ENCODE measurements around the gene GRAP.

GRAP gene

GRCh38 chr17:19016881-19017280 is 29.9 kb downstream of the GRAP start:
- H3K27me3 ChIP-seq = no peaks in the 10 kb centered on the region
- H3K9me3 ChIP-seq (replicated peaks in 1 of 11) = no peaks in the 10 kb centered on the region
- H3K4me3 ChIP-seq = no peak overlapping the region
- peaks cover 0 to 48% (median 31%) of the 10 kb centered on the region in 11 experiments; a peak in 16 of 22 replicates for H4K20me1 ChIP-seq
- no peak for TF ChIP-seq Cebpa-rat (IDR thresholded peaks at IDR 0.05)
- H3K4me1 ChIP-seq = peaks cover 5 to 24% (median 14%) of the 10 kb centered on the region in 10 experiments; a peak in 16 of 20 replicates
- H3K27ac ChIP-seq = no peak overlapping the region
- H3K36me3 ChIP-seq = peaks cover 9 to 19% (median 12%) of the 10 kb centered on the region in 11 experiments; a peak in 21 of 22 replicates
- H3K4me2 ChIP-seq = no peak overlapping the region
- 0 out of 22 replicates have a peak overlapping the region, but pooled peaks of 2 of the 11 experiments have one; percentile 2 to 8 for H3K9ac ChIP-seq

GRCh38 chr17:19016297-19016696 is 30.5 kb downstream of the GRAP start:
- Histone ChIP-seq H3K4me2 (no peak overlapping the region), H4K20me1 (peaks cover 0 to 42% (median 25%) of the 10 kb centered on the region in 11 experiments; a peak in 16 of 22 replicates), H3K4me3 (no peak overlapping the region), H3K27ac (no peak overlapping the region), H3K27me3 (no peaks in the 10 kb centered on the region), H3K9ac (0 out of 22 replicates have a peak overlapping the region, but pooled peaks of 1 of the 11 experiments have one; percentile 8), H3K36me3 (peaks cover 3 to 13% (median 6%) of the 10 kb centered on the region in 11 experiments; a peak in 20 of 22 replicates), H3K4me1 (peaks cover 5 to 30% (median 14%) of the 10 kb centered on the region in 10 experiments; a peak in 17 of 20 replicates), H3K9me3 (replicated peaks in 1 of 11) (no peaks in the 10 kb centered on the region)
- no peak for TF ChIP-seq Cebpa-rat (IDR thresholded peaks at IDR 0.05)

- H3K4me2 ChIP-seq = peak overlapping the region in 3 of 11 experiments; percentile 53 to 67 (median 53); a peak in 4 of 22 replicates
- peaks cover 6 to 38% (median 19%) of the 10 kb centered on the region in 10 experiments; a peak in 17 of 20 replicates for H3K4me1 ChIP-seq
- peaks cover 0 to 33% (median 16%) of the 10 kb centered on the region in 11 experiments; a peak in 13 of 22 replicates for H4K20me1 ChIP-seq
- no peak overlapping the region for H3K9ac ChIP-seq
- H3K36me3 ChIP-seq = peaks cover 0 to 4% (median 0%) of the 10 kb centered on the region in 11 experiments; a peak in 3 of 22 replicates
- no peaks in the 10 kb centered on the region for H3K9me3 ChIP-seq (replicated peaks in 1 of 11)
- no peak overlapping the region for H3K4me3 ChIP-seq
- no peak overlapping the region for H3K27ac ChIP-seq
- H3K27me3 ChIP-seq = no peaks in the 10 kb centered on the region
- TF ChIP-seq Cebpa-rat (IDR thresholded peaks at IDR 0.05) = no peak
Measured at GRCh38 chr17:19015428-19015827, 31.3 kb downstream of the GRAP start.

- H4K20me1 ChIP-seq = peaks cover 0 to 27% (median 15%) of the 10 kb centered on the region in 11 experiments; a peak in 12 of 22 replicates
- peak overlapping the region in 3 of 11 experiments; percentile 41 to 62 (median 54); a peak in 7 of 22 replicates for H3K4me2 ChIP-seq
- peaks cover 5 to 38% (median 16%) of the 10 kb centered on the region in 10 experiments; a peak in 16 of 20 replicates for H3K4me1 ChIP-seq
- H3K36me3 ChIP-seq = no peaks in the 10 kb centered on the region; a peak in 1 of 22 replicates
- H3K4me3 ChIP-seq = no peak overlapping the region
- H3K27me3 ChIP-seq = no peaks in the 10 kb centered on the region
- TF ChIP-seq Cebpa-rat (IDR thresholded peaks at IDR 0.05) = no peak
- H3K9ac ChIP-seq = no peak overlapping the region
- H3K9me3 ChIP-seq (replicated peaks in 1 of 11) = no peaks in the 10 kb centered on the region
- H3K27ac ChIP-seq = peak overlapping the region in 1 of 11 experiments; percentile 57; a peak in 3 of 22 replicates
Measured at GRCh38 chr17:19014628-19015215, 32.0 kb downstream of the GRAP start.

GRCh38 chr17:19013806-19014627 is 32.7 kb downstream of the GRAP start:
- no peak for TF ChIP-seq Cebpa-rat (IDR thresholded peaks at IDR 0.05)
- H3K9me3 ChIP-seq (replicated peaks in 1 of 11) = no peaks in the 10 kb centered on the region
- H3K4me3 ChIP-seq = no peak overlapping the region
- peaks cover 0 to 38% (median 11%) of the 10 kb centered on the region in 10 experiments; a peak in 12 of 20 replicates for H3K4me1 ChIP-seq
- H3K27ac ChIP-seq = no peak overlapping the region
- no peaks in the 10 kb centered on the region for H3K27me3 ChIP-seq
- H3K9ac ChIP-seq = no peak overlapping the region
- no peaks in the 10 kb centered on the region for H3K36me3 ChIP-seq
- peak overlapping the region in 4 of 11 experiments; percentile 15 to 62 (median 48); a peak in 7 of 22 replicates for H3K4me2 ChIP-seq
- H4K20me1 ChIP-seq = peaks cover 0 to 20% (median 9%) of the 10 kb centered on the region in 11 experiments; a peak in 12 of 22 replicates

GRCh38 chr17:19013226-19013625 is 33.5 kb downstream of the GRAP start:
- no peak overlapping the region for H3K27ac ChIP-seq
- no peaks in the 10 kb centered on the region for H3K36me3 ChIP-seq
- no peaks in the 10 kb centered on the region for H3K9me3 ChIP-seq (replicated peaks in 1 of 11)
- H3K9ac ChIP-seq = no peak overlapping the region
- no peak overlapping the region for H3K4me2 ChIP-seq
- no peak overlapping the region for H3K4me3 ChIP-seq
- no peaks in the 10 kb centered on the region for H3K27me3 ChIP-seq
- no peak for TF ChIP-seq Cebpa-rat (IDR thresholded peaks at IDR 0.05)
- peaks cover 0 to 12% (median 3%) of the 10 kb centered on the region in 11 experiments; a peak in 6 of 22 replicates for H4K20me1 ChIP-seq
- peaks cover 0 to 38% (median 11%) of the 10 kb centered on the region in 10 experiments; a peak in 12 of 20 replicates for H3K4me1 ChIP-seq

- no peak overlapping the region for H3K9ac ChIP-seq
- H3K9me3 ChIP-seq (replicated peaks in 1 of 11) = no peaks in the 10 kb centered on the region
- no peaks in the 10 kb centered on the region for H3K36me3 ChIP-seq
- H3K27me3 ChIP-seq = peaks cover 0 to 1% (median 0%) of the 10 kb centered on the region in 11 experiments; a peak in 1 of 22 replicates
- peaks cover 0 to 5% (median 0%) of the 10 kb centered on the region in 11 experiments; a peak in 2 of 22 replicates for H4K20me1 ChIP-seq
- H3K4me3 ChIP-seq = no peak overlapping the region
- no peak overlapping the region for H3K27ac ChIP-seq
- H3K4me1 ChIP-seq = peaks cover 0 to 38% (median 11%) of the 10 kb centered on the region in 10 experiments; a peak in 12 of 20 replicates
- peak overlapping the region in 1 of 11 experiments; percentile 25; a peak in 1 of 22 replicates for H3K4me2 ChIP-seq
- TF ChIP-seq Cebpa-rat (IDR thresholded peaks at IDR 0.05) = no peak
Measured at GRCh38 chr17:19012171-19013080, 34.3 kb downstream of the GRAP start.

GRCh38 chr17:19011581-19011980 is 35.2 kb downstream of the GRAP start:
- no peak overlapping the region for H3K4me3 ChIP-seq
- peak overlapping the region in 2 of 11 experiments; percentile 2 to 25; a peak in 2 of 22 replicates for H3K4me2 ChIP-seq
- TF ChIP-seq Cebpa-rat (IDR thresholded peaks at IDR 0.05) = no peak
- no peak overlapping the region; a peak in 1 of 22 replicates for H3K27ac ChIP-seq
- H3K9ac ChIP-seq = no peak overlapping the region
- peaks cover 0 to 10% (median 0%) of the 10 kb centered on the region in 11 experiments; a peak in 2 of 22 replicates for H3K27me3 ChIP-seq
- peaks cover 0 to 5% (median 0%) of the 10 kb centered on the region in 11 experiments; a peak in 1 of 22 replicates for H4K20me1 ChIP-seq
- peaks cover 0 to 5% (median 3%) of the 10 kb centered on the region in 11 experiments; a peak in 11 of 22 replicates for H3K9me3 ChIP-seq (replicated peaks in 1 of 11)
- H3K36me3 ChIP-seq = no peaks in the 10 kb centered on the region
- peaks cover 0 to 38% (median 11%) of the 10 kb centered on the region in 10 experiments; a peak in 12 of 20 replicates for H3K4me1 ChIP-seq

Measured in BLaER1 treated with 17β-estradiol and CSF1 and Interleukin-3, amounts not matched to agents 10 nM and 100 nM (cell line).